Endothelial cell (in vitro differentiated cells): ENCODE results near the gene AGBL4. TPM values are rescaled to one million over a fixed set of nuclear protein-coding genes. Genes with fewer than 3 reads are reported as not detected.

ENCODE experiments used
- DNase-seq: peaks from one replicate; pipeline ENCODE4 v3.0.0; 2021; ENCODE audit warnings: low spot score
- H3K27ac Mint-ChIP-seq: one replicate; pipeline ENCODE4 v1.8.0; 2021; ENCODE audit warnings: mixed read lengths, inconsistent platforms; ENCODE audit not compliant: unreplicated experiment
- H3K27me3 Mint-ChIP-seq: one replicate; pipeline ENCODE4 v1.8.0; 2021; ENCODE audit warnings: mild to moderate bottlenecking, moderate library complexity, mixed read lengths, inconsistent platforms; ENCODE audit not compliant: unreplicated experiment
- H3K36me3 Mint-ChIP-seq: one replicate; pipeline ENCODE4 v1.8.0; 2021; ENCODE audit warnings: mild to moderate bottlenecking, low read depth, mixed read lengths, inconsistent platforms; ENCODE audit not compliant: unreplicated experiment
- H3K4me1 Mint-ChIP-seq: one replicate; pipeline ENCODE4 v1.8.0; 2021; ENCODE audit warnings: mild to moderate bottlenecking, mixed read lengths, inconsistent platforms; ENCODE audit not compliant: unreplicated experiment
- H3K4me3 Mint-ChIP-seq: one replicate; pipeline ENCODE4 v1.8.0; 2021; ENCODE audit warnings: mild to moderate bottlenecking, mixed read lengths, inconsistent platforms; ENCODE audit not compliant: unreplicated experiment
- H3K9me3 Mint-ChIP-seq: one replicate; pipeline ENCODE4 v1.8.0; 2021; ENCODE audit warnings: mixed read lengths, inconsistent platforms; ENCODE audit not compliant: unreplicated experiment
- total RNA-seq: library from RNA; stranded (reverse); fragmentation: NEBNext Ultra II Directional; extraction: Animal tissue kit (Norgen Biotek cat#: 25700); gene quantifications from one replicate; pipeline ENCODE4 v1.2.1, GENCODE V29; 2021; ENCODE audit not compliant: unreplicated experiment
- TF ChIP-seq, protein P1 (sequence below): fragments of 200-600 bp; sonication (generic); IDR thresholded peaks from one replicate; pipeline ENCODE4 v1.5.0; 2021; ENCODE audit warnings: antibody characterized with exemption; ENCODE audit not compliant: unreplicated experiment

Gene AGBL4
- total RNA-seq, 1 donor from 2014 or later = 0.51 TPM

DNA sequence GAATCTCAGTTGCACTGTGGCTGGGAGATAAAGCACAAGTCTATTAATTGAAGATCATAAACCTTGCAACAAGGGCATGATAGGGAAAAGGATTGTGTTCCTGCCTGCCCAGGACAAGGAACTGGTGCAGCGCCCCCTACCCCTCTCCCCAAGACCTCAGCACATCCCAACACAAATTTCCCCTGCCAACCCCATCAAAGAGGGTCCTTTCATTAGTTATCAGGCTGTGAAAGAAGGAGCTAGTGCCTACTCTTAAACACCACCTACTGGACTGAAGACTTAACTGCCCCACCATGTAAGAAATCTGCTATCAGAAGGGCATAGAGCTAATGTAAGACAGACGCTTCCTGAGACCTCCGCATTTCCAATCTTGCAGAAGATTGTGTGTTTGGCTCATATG lies 372.6 kb downstream of the AGBL4 start:
- peaks cover 4% of the 10 kb centered on the region for H3K36me3 Mint-ChIP-seq
- H3K4me1 Mint-ChIP-seq = no peaks in the 10 kb centered on the region
- peaks cover 4% of the 10 kb centered on the region for H3K27me3 Mint-ChIP-seq
- no peak for DNase-seq
- peaks cover 10% of the 10 kb centered on the region for H3K9me3 Mint-ChIP-seq
- H3K27ac Mint-ChIP-seq = no peak overlapping the region
- TF ChIP-seq, protein P1, sequence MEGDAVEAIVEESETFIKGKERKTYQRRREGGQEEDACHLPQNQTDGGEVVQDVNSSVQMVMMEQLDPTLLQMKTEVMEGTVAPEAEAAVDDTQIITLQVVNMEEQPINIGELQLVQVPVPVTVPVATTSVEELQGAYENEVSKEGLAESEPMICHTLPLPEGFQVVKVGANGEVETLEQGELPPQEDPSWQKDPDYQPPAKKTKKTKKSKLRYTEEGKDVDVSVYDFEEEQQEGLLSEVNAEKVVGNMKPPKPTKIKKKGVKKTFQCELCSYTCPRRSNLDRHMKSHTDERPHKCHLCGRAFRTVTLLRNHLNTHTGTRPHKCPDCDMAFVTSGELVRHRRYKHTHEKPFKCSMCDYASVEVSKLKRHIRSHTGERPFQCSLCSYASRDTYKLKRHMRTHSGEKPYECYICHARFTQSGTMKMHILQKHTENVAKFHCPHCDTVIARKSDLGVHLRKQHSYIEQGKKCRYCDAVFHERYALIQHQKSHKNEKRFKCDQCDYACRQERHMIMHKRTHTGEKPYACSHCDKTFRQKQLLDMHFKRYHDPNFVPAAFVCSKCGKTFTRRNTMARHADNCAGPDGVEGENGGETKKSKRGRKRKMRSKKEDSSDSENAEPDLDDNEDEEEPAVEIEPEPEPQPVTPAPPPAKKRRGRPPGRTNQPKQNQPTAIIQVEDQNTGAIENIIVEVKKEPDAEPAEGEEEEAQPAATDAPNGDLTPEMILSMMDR = no peak
- H3K4me3 Mint-ChIP-seq = no peak overlapping the region

DNA sequence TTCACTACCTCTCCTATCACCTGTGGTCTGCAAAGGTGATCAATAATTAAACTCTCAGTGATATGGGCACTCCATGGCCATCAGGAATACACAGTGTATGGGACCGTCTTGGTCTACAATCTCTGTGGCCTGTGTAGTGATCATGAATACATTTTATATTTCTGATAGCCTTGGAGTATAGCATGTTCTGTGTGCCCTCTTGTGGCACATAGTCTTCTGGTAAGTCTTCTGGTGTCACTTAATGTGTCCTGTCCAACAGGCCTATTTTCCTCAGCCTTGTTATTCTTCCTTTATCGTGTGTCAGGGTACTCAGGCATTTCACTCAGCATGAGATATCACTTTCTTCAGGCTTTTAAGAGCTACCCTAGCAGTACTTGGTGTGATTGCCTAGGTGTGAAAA lies 393.6 kb downstream of the AGBL4 start:
- TF ChIP-seq, protein P1 = no peak
- Mint-ChIP-seq H3K27ac (no peak overlapping the region), H3K4me1 (no peaks in the 10 kb centered on the region), H3K9me3 (peaks cover 19% of the 10 kb centered on the region), H3K4me3 (no peak overlapping the region), H3K27me3 (no peaks in the 10 kb centered on the region), H3K36me3 (peaks cover 4% of the 10 kb centered on the region)
- DNase-seq = no peak

DNA sequence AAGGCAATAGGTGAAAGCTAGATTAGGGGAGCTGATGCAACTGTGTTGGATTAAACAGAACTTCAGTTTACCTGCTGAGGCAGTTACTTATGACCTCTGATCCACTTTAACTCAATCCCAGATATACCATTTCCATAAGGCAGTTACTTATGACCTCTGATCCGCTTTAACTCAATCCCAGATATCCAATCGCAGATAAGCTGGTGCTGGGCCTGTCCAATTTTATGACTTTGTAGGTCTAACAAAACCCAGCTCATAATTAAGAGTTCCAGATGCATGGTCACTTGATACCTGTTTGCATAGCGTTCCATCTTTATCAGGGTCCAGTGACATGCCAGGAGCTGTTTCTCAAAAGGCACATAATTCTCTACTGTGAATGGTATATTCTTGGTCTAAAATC lies 396.0 kb downstream of the AGBL4 start:
- H3K27ac Mint-ChIP-seq = no peak overlapping the region
- H3K4me1 Mint-ChIP-seq = no peaks in the 10 kb centered on the region
- TF ChIP-seq, protein P1 = no peak
- no peaks in the 10 kb centered on the region for H3K27me3 Mint-ChIP-seq
- DNase-seq = no peak
- peaks cover 26% of the 10 kb centered on the region for H3K9me3 Mint-ChIP-seq
- no peak overlapping the region for H3K4me3 Mint-ChIP-seq
- H3K36me3 Mint-ChIP-seq = peaks cover 4% of the 10 kb centered on the region

GRCh38 chr1:49626472-49626871 lies 397.3 kb downstream of the AGBL4 start:
- DNase-seq = no peak
- peaks cover 29% of the 10 kb centered on the region for H3K9me3 Mint-ChIP-seq
- TF ChIP-seq, protein P1 = no peak
- no peak overlapping the region for H3K4me3 Mint-ChIP-seq
- H3K27ac Mint-ChIP-seq = no peak overlapping the region
- no peaks in the 10 kb centered on the region for H3K27me3 Mint-ChIP-seq
- no peaks in the 10 kb centered on the region for H3K4me1 Mint-ChIP-seq
- peaks cover 4% of the 10 kb centered on the region for H3K36me3 Mint-ChIP-seq

- H3K27ac Mint-ChIP-seq = no peak overlapping the region
- no peaks in the 10 kb centered on the region for H3K4me1 Mint-ChIP-seq
- H3K36me3 Mint-ChIP-seq = no peaks in the 10 kb centered on the region
- H3K27me3 Mint-ChIP-seq = peaks cover 1% of the 10 kb centered on the region
- no peak for DNase-seq
- H3K9me3 Mint-ChIP-seq = peaks cover 19% of the 10 kb centered on the region
- TF ChIP-seq, protein P1 = no peak
- H3K4me3 Mint-ChIP-seq = no peak overlapping the region
These were observed 400.9 kb downstream of the AGBL4 start for GRCh38 chr1:49622877-49623276.
